Caki2 (cell line): ENCODE measurements around the gene VMO1. TPM values are rescaled to one million over a fixed set of nuclear protein-coding genes. Genes with fewer than 3 reads are reported as not detected.

ENCODE experiments used
- DNase-seq: peaks from one replicate; pipeline ENCODE4 v3.0.0-alpha.2; 2015; ENCODE audit warnings: low read depth
- in situ Hi-C: cut with HindIII; loops from 2 replicates; pipeline ENCODE4 v1.10.0; 2016; ENCODE audit warnings: low sequenced_read_pairs, low pct_unique_long_range_greater_than_20kb, mixed read lengths
- total RNA-seq: library from RNA; depleted of rRNA; stranded (reverse); fragments of >200 nt; shearing (Covaris generic); gene quantifications from 2 replicates; pipeline ENCODE4 v1.2.3, GENCODE V29; 2014; ENCODE audit warnings: low replicate concordance

VMO1 gene
- total RNA-seq, 1 experiment from 2014 or later, result not detected

- in situ Hi-C loops, result no loop called here
- no peak for DNase-seq
These were observed 13.9 kb downstream of the VMO1 start for GRCh38 chr17:4772235-4772613.

GRCh38 chr17:4771519-4772234 lies 14.5 kb downstream of the VMO1 start, which contains the start of gene TM4SF5:
TSS of gene TM4SF5 (plus strand) at chr17:4771886. CDS start at chr17:4771923, 37 bp downstream.
- no peak for DNase-seq
- in situ Hi-C loops, result no loop called here

GRCh38 chr17:4769628-4770027 lies 16.5 kb downstream of the VMO1 start:
- in situ Hi-C loops, result no loop called here
- no peak for DNase-seq

- DNase-seq, result no peak
- in situ Hi-C loops, result no loop called here
These were observed 17.9 kb downstream of the VMO1 start for GRCh38 chr17:4768298-4768697.

GRCh38 chr17:4766723-4767122 lies 19.4 kb downstream of the VMO1 start:
- no peak for DNase-seq

GRCh38 chr17:4766201-4766600 lies 20.0 kb downstream of the VMO1 start:
- in situ Hi-C loops, result no loop called here

More at GRCh38 chr17:4766723-4767122, 19.4 kb downstream of the VMO1 start:
- in situ Hi-C loops, result no loop called here

GRCh38 chr17:4764595-4764994 lies 21.6 kb downstream of the VMO1 start:
- DNase-seq, result no peak
- in situ Hi-C loops, result no loop called here

More at GRCh38 chr17:4766201-4766600, 20.0 kb downstream of the VMO1 start:
- DNase-seq, result no peak

- DNase-seq, result no peak
- in situ Hi-C loops, result no loop called here
These were observed 26.4 kb downstream of the VMO1 start for GRCh38 chr17:4759776-4760236.

GRCh38 chr17:4753392-4753791 lies 32.8 kb downstream of the VMO1 start:
- in situ Hi-C loops, result no loop called here
- DNase-seq, result no peak

- in situ Hi-C loops, result no loop called here
These were observed 34.2 kb downstream of the VMO1 start for GRCh38 chr17:4751932-4752331.

GRCh38 chr17:4750606-4751005 lies 35.6 kb downstream of the VMO1 start:
- in situ Hi-C loops, result no loop called here
- DNase-seq, result no peak

More at GRCh38 chr17:4751932-4752331, 34.2 kb downstream of the VMO1 start:
- DNase-seq, result no peak

GRCh38 chr17:4748686-4749085 lies 37.5 kb downstream of the VMO1 start:
- no peak for DNase-seq
- in situ Hi-C loops, result no loop called here

- in situ Hi-C loops, result no loop called here
- no peak for DNase-seq
These were observed 38.3 kb downstream of the VMO1 start for GRCh38 chr17:4747847-4748246.

- DNase-seq, result no peak
- in situ Hi-C loops, result no loop called here
These were observed 40.9 kb downstream of the VMO1 start for GRCh38 chr17:4744999-4745969.

GRCh38 chr17:4743898-4744297 lies 42.3 kb downstream of the VMO1 start:
- DNase-seq, result no peak
- in situ Hi-C loops, result no loop called here

- DNase-seq, result no peak
- in situ Hi-C loops, result no loop called here
These were observed 42.9 kb downstream of the VMO1 start for GRCh38 chr17:4743216-4743615.

GRCh38 chr17:4742629-4743028 lies 43.5 kb downstream of the VMO1 start:
- in situ Hi-C loops, result no loop called here
- DNase-seq, result no peak

GRCh38 chr17:4742133-4742532 lies 44.0 kb downstream of the VMO1 start:
- no peak for DNase-seq
- in situ Hi-C loops, result no loop called here

GRCh38 chr17:4741544-4741943 lies 44.6 kb downstream of the VMO1 start:
- in situ Hi-C loops, result no loop called here
- no peak for DNase-seq
